ENCODE measurements around the gene SERPINB6. TPM values are rescaled to one million over a fixed set of nuclear protein-coding genes. Genes with fewer than 3 reads are reported as not detected.
"Not testable (repeated sequence)": the region's sequence is repeated elsewhere in the genome, so short reads cannot be mapped to it uniquely, and the experiment has no call there.

The SERPINB6 gene
- total RNA-seq, 1 donor from 2014 or later = 56.1 TPM

- intact Hi-C loops (cut with micrococcal nuclease) = loop anchor here (1.0 to 2.0 kb wide), 10 partner anchors 21 to 194 kb away; partner anchors contain the start of genes SERPINB1 and SERPINB6
- ChIA-PET POLR2A (interaction anchor here (0.7 to 5.7 kb wide), 15 partner anchors 8 to 141 kb away, joined by 3 to 33 read pairs (median 4); partner anchors contain the start of genes SERPINB1, SERPINB6 and SERPINB9), CTCF (interaction anchor here (0.7 to 10.2 kb wide), 30 partner anchors 9 to 194 kb away, joined by 3 to 177 read pairs (median 4); partner anchors contain the start of gene SERPINB1)
- peak; percentile 64 for TF ChIP-seq CTCF (IDR thresholded peaks at IDR 0.05)
- ATAC-seq (ENCODE audit: low read depth) (peak; percentile 97), DNase-seq (peak; percentile 72)
- H3K4me3 Mint-ChIP-seq = peak overlapping the region; percentile 73
- no peaks in the 10 kb centered on the region for H3K27me3 Mint-ChIP-seq
- H3K27ac Mint-ChIP-seq = no peak overlapping the region
- H3K9me3 Mint-ChIP-seq = peaks cover 10% of the 10 kb centered on the region
- H3K4me1 Mint-ChIP-seq = peaks cover 18% of the 10 kb centered on the region
- no peaks in the 10 kb centered on the region for H3K36me3 Mint-ChIP-seq (ENCODE audit: low read depth)
Measured at GRCh38 chr6:2931970-2932748, 39.2 kb downstream of the SERPINB6 start.

- no peak overlapping the region for H3K4me3 Mint-ChIP-seq
- peaks cover 6% of the 10 kb centered on the region for H3K9me3 Mint-ChIP-seq
- no peaks in the 10 kb centered on the region for H3K36me3 Mint-ChIP-seq (ENCODE audit: low read depth)
- DNase-seq (no peak), ATAC-seq (ENCODE audit: low read depth) (no peak)
- no peaks in the 10 kb centered on the region for H3K27me3 Mint-ChIP-seq
- CTCF ChIA-PET = interaction anchor here (0.7 to 10.2 kb wide), 23 partner anchors 9 to 188 kb away, joined by 3 to 177 read pairs (median 4); partner anchors contain the start of gene SERPINB1
- H3K4me1 Mint-ChIP-seq = peaks cover 10% of the 10 kb centered on the region
- intact Hi-C loops (cut with micrococcal nuclease) = no loop called here
- no peak overlapping the region for H3K27ac Mint-ChIP-seq
- POLR2A ChIA-PET = interaction anchor here (1.0 to 5.7 kb wide), 14 partner anchors 9 to 140 kb away, joined by 3 to 33 read pairs (median 6); partner anchors contain the start of genes SERPINB1, SERPINB6 and SERPINB9
- no peak for TF ChIP-seq CTCF (IDR thresholded peaks at IDR 0.05)
Measured at GRCh38 chr6:2931055-2931454, 40.3 kb downstream of the SERPINB6 start.

GRCh38 chr6:2927931-2928330 lies 43.4 kb downstream of the SERPINB6 start:
- DNase-seq; H3K36me3 Mint-ChIP-seq (ENCODE audit: low read depth); POLR2A ChIA-PET; H3K27ac Mint-ChIP-seq; H3K27me3 Mint-ChIP-seq; intact Hi-C loops (cut with micrococcal nuclease); ATAC-seq (ENCODE audit: low read depth); H3K9me3 Mint-ChIP-seq; H3K4me3 Mint-ChIP-seq: not testable (repeated sequence)
- peaks cover 10% of the 10 kb centered on the region for H3K4me1 Mint-ChIP-seq
- CTCF ChIA-PET = interaction anchor here (10.2 kb wide), 1 partner anchor 81 kb away, joined by 177 read pairs; no protein-coding TSS in a partner anchor

- H3K27me3 Mint-ChIP-seq; H3K36me3 Mint-ChIP-seq (ENCODE audit: low read depth); intact Hi-C loops (cut with micrococcal nuclease); H3K9me3 Mint-ChIP-seq; ATAC-seq (ENCODE audit: low read depth); DNase-seq; H3K27ac Mint-ChIP-seq; H3K4me3 Mint-ChIP-seq; H3K4me1 Mint-ChIP-seq: not testable (repeated sequence)
- ChIA-PET POLR2A (interaction anchor here (0.7 kb wide), 1 partner anchor 15 kb away, joined by 3 read pairs; no protein-coding TSS in a partner anchor), CTCF (interaction anchor here (1.0 kb wide), 1 partner anchor 80 kb away, joined by 4 read pairs; no protein-coding TSS in a partner anchor)
Measured at GRCh38 chr6:2925842-2926747, 45.3 kb downstream of the SERPINB6 start.

GRCh38 chr6:2921520-2922115 lies 49.7 kb downstream of the SERPINB6 start:
- Mint-ChIP-seq H3K4me1 (no peaks in the 10 kb centered on the region), H3K27me3 (no peaks in the 10 kb centered on the region), H3K4me3 (no peak overlapping the region), H3K27ac (no peak overlapping the region), H3K9me3 (no peaks in the 10 kb centered on the region), H3K36me3 (ENCODE audit: low read depth) (no peaks in the 10 kb centered on the region)
- ATAC-seq (ENCODE audit: low read depth) = no peak
- no peak for DNase-seq
- TF ChIP-seq CTCF (IDR thresholded peaks at IDR 0.05) = no peak
- CTCF ChIA-PET = interaction anchor here (0.9 to 1.0 kb wide), 2 partner anchors 8 to 10 kb away, joined by 3 read pairs; no protein-coding TSS in a partner anchor
- POLR2A ChIA-PET = no interaction called here
- intact Hi-C loops (cut with micrococcal nuclease) = no loop called here
